ENCODE data around the gene MYADM.

Gene MYADM

DNA sequence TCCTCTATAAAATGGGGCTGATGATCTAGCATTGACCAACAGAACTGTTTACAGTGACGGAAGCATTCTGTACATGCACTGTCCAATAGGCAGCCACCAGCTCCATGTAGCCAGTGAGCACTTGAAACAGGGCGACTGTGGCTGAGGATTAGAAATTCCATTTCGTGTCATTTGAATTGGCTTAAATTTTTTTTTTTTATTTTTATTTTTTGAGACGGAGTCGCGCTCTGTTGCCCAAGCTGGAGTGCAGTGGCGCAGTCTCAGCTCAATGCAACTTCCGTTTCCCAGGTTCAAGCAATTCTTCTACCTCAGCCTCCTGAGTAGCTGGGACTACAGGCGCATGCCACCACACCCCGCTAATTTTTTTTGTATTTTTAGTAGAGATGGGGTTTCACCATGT is 17.4 kb downstream of the MYADM start:
- DNase-seq (ENCODE audit: low read depth) = no peak

DNA sequence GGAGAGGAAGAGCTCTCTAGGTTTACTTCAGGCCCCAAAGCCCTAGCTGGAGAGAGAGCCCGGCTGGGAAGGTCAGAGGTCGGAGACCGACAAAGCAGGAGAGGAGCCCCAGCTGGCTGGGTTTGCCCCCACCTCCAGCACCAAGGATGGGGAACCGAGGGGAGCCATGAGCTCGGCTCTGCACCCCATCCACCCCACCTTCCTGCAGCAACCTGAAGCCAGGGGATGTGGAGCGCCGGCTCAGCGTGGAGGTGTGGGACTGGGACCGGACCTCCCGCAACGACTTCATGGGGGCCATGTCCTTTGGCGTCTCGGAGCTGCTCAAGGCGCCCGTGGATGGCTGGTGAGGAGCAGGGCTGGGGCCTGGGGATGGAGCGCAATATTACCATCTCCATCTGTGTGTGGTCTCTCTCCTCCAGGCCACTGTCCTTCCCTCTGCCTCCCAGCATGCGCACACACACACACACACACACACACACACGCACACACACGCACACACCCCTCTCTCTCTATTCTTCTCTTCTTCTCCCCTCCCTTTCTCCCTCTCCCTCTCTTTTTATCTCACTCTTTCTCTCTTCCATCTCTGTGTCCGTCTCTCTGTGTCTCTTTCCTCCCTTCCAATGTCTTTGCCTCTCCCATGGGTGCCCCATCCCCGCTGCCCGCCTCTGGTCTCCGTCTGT is 24.8 kb downstream of the MYADM start:
- no peak for DNase-seq (ENCODE audit: low read depth)

DNA sequence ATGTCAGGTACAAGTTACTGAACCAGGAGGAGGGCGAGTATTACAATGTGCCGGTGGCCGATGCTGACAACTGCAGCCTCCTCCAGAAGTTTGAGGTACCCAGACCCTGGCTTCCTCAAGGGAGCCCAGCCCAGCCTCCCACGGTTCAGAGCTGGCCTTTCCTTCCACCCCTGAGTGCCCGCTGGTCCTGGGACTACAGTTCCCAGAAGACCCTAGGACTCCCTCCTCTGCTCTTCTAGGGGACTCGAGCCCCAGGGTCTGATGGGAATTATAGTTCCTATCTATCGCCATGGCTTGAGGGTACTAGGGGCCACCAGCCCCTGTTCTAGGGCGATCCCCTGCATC is 25.3 kb downstream of the MYADM start:
- no peak for DNase-seq (ENCODE audit: low read depth)

DNA sequence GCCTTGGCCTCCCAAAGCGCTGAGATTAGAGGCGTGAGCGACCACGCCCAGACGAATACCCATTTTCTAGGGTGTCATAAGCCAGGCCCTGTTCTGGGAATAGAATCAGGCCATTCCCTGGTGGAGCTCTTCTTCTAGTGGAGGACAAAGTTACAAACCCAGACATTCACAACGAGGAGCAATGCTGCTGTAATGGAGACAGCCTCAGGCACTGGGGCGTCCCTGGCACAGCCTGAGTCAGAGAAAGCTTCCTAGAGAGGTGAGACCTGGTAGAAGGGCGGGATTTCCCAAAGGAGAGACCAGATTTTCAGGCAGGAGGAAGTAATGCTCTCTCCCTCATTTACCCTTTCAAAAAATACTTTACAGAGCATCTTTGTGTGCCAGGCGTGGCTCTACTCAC is 27.0 kb downstream of the MYADM start:
- no peak for DNase-seq (ENCODE audit: low read depth)

DNA sequence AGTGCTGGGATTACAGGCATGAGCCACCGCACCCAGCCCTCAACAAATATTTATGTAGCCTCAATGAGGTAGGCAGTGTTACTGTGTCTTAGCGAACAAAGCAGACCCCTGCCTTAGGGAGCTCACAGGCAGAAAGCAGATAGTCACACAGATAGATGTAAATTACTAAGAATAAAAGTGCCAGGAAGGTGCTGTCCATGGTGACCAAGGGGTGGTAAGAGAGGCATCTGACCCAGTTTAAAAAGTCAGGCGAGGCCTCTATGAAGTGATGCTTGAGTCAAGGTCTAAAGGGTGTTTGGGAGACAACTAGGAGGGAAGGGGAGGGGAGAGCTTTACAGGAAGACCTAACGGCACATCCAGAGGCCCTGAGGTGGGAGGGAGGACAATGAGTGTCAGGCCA is 29.0 kb downstream of the MYADM start:
- DNase-seq (ENCODE audit: low read depth) = no peak

DNA sequence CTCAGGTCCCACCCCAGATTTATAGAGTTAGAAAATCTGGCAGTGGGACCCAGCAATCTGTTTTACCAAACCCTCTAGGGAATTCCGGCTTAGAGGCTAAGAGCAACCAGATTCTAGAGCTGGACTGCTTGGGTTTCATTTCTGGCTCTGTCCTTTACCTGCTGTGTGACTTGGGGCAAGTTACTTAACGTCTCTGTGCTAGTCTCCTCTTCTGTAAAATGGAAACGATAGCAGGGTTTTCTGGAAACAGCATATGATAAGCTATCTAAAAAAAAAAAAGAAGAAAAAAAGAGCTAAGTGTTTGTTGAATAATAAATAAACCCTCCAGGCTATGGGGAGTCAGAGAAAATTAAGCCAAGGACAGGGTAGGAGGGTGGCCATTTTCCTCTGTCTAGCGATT is 29.8 kb downstream of the MYADM start:
- DNase-seq (ENCODE audit: low read depth) = no peak

DNA sequence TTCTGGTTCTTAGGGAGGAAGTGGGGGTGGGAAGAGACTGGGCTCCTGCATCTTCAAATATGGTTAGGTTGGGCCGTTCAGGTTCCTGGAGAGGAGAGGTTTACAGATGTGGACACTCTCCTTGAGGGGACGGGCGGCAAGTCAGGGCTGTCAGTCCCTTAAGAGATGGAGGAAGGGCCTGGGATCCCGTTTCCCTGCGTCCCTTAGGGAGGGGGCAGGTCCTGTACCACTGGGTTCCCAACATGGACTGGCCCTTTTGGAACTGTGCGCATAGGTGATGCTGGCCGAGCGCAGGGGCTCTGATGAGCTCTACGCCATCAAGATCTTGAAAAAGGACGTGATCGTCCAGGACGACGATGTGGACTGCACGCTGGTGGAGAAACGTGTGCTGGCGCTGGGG is 30.5 kb downstream of the MYADM start:
- DNase-seq (ENCODE audit: low read depth) = no peak

DNA sequence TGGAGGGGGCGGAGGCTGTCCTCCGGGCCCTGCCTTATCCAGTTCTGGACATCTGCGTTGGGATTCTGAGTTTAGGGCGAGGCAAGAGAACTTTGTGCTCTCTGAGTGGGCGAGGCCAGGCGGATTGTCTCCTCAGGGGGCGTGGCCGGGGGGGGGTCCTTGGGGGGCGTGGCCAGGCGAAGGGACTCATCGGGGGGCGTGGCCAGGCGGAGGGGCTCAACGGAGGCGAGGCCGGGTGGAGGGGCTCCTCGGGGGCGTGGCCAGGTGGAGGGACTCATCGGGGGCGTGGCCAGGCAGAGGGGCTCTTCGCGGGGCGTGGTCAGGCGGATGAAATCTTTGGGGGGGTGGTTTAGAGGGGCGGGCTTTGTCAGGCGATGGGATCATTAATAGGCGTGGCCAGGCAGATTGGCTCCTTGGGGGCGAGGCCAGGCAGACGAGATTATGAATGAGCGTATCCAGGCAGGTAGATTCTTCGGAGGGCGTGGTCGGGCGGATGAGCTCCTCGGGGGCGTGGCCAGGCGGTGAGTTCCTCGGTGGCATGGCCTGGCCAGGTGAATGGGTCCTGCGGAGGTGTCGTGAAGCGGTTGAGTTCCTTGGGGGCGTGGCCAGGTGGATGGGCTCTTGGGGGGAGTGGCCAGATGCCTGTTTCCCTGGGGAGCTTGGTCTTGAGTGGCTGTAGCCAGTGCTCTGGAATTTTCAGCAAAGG is 31.1 kb downstream of the MYADM start:
- no peak for DNase-seq (ENCODE audit: low read depth)

DNA sequence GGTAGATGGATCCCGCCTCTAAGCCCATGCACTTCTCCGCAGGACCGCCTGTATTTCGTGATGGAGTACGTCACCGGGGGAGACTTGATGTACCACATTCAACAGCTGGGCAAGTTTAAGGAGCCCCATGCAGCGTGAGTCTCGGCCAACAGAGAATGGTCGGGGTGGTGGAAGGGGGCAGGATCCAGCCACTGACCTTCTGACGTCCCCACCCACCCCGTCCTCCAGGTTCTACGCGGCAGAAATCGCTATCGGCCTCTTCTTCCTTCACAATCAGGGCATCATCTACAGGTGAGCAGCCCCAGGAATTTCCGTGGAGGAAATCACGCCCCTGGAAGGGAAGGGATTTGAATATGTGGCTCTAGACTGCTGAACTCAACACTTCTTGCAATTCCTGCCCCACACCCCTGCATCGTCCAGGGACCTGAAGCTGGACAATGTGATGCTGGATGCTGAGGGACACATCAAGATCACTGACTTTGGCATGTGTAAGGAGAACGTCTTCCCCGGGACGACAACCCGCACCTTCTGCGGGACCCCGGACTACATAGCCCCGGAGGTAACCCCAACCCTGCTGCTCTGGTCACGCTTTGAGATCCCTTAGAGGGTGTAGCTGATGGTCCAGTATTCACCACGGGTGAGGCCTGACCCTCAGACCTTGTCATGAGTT is 32.6 kb downstream of the MYADM start:
- DNase-seq (ENCODE audit: low read depth) = no peak

DNA sequence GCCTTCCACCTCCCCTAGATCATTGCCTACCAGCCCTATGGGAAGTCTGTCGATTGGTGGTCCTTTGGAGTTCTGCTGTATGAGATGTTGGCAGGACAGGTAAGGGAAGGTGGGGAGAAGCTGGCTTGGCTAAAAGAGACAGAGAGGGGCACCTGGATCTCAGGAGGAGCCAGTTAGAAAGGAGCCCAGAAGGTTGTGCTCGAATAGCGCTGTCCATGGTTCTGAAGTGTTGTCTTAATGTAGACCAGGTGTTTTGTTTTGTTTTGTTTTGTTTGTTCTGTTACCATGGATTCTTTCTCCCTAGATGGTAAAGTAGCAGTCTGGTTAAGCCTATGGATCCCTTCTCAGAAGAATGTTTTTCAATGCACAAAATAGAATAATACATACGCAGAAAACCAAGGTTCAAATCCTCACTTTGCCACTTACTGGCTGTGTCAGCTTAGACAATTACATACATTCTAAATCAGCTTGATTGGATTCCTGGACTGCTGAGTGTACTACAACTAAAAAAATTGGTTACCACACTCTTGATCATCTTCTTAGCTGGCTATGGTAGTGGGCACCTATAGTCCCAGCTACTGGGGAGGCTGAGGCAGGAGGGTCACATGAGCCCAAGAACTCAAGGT is 35.5 kb downstream of the MYADM start:
- peak; percentile 25 for DNase-seq (ENCODE audit: low read depth)

DNA sequence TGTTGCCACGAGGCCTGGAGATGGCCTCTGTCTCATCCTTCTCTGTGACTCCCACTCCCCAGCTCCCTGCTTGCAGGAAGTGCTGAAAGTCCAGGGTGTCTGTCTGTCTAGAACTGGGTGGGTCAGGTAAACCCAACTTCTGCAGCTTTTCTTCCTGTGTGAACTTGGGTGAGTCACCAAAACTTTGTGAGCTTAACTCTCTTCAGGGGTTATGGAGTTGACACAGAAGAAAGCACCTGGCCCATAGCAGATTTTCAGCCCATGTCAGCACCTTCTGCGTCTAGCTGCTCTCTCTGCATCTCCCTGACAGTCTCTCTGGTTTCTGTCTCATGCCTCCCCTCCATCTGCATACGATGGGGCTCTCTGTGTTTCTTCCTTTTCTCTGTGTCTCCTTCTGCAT is 37.2 kb downstream of the MYADM start:
- DNase-seq (ENCODE audit: low read depth) = no peak

DNA sequence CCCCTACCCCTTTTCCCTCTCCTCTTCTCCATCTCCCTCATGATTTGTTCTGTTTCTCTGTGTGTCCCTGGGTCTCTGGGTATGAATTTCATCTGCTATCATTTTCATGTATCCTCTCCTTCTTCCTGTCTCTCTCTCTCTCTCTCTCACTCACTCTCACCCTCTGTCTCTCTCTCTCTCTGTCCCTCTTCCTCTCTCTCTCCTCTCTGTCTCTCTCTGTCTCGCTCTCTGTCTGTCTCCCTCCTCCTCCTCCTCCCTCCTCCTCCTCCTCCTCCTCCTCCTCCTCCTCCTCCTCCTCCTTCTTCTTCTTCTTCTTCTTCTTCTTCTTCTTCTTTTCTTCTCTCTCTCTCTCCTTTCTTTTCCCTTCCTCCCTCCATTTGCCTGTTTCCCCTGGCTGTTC is 38.1 kb downstream of the MYADM start:
- no peak for DNase-seq (ENCODE audit: low read depth)

DNA sequence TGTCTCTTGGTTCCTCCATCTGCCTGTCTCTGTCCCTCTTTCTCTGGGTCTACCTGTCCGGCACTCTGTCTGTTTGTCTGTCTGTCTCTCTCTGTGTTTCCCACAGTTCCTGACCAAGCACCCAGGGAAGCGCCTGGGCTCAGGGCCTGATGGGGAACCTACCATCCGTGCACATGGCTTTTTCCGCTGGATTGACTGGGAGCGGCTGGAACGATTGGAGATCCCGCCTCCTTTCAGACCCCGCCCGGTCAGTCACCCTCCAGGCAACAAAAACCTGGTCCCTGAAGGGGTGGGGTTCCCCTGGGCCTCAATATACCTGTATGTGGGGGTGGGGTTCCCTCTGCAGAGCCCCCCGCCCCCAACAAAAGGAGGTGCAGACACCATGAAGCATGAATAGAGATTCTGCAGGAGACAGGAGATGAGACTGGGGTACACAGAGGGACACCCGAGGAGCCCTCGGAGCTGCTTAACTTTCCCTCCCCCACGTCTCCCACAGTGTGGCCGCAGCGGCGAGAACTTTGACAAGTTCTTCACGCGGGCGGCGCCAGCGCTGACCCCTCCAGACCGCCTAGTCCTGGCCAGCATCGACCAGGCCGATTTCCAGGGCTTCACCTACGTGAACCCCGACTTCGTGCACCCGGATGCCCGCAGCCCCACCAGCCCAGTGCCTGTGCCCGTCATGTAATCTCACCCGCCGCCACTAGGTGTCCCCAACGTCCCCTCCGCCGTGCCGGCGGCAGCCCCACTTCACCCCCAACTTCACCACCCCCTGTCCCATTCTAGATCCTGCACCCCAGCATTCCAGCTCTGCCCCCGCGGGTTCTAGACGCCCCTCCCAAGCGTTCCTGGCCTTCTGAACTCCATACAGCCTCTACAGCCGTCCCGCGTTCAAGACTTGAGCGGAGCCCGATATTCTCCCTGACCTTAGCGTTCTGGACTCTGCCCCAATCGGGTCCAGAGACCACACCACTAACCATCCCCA is 38.8 kb downstream of the MYADM start:
- DNase-seq (ENCODE audit: low read depth) = peak; percentile 49

DNA sequence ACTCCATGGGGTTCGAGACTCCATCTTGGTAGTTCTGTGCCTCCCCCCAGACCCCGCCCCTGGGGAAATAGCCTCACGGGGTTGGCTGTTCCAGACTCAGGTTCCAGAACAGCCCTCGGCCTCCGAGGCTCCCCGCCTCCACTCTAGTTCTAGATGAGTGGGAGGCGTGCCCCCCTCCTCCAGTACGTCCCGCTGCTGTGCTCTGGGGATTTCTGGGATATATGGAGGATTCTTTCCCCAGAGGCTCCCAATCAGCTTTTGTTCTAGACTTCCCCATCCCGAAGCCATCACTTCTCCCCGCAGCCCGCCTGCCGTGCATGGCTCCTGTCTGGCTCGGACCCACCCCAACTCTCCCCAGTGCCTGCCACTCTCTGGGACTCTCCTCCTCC is 39.5 kb downstream of the MYADM start:
- no peak for DNase-seq (ENCODE audit: low read depth)

DNA sequence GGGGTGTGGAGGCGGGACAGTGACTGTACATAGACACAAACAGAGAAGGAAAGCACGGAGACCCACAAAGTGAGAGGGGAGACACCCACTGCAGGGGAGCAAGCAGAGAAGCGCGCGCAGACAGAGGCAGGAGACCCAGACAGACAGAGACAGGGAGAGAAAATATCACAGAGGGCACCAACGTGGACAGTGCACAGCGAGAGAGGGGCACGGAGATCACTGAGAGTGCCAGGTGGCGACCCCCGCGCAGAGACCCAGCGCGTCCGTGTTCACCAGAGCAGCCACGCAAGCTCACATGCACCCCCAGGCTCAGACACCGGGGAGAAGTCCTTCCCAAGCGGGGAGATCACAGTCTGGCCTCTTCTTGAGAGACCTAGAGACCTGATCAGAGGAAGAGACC is 40.0 kb downstream of the MYADM start:
- no peak for DNase-seq (ENCODE audit: low read depth)

DNA sequence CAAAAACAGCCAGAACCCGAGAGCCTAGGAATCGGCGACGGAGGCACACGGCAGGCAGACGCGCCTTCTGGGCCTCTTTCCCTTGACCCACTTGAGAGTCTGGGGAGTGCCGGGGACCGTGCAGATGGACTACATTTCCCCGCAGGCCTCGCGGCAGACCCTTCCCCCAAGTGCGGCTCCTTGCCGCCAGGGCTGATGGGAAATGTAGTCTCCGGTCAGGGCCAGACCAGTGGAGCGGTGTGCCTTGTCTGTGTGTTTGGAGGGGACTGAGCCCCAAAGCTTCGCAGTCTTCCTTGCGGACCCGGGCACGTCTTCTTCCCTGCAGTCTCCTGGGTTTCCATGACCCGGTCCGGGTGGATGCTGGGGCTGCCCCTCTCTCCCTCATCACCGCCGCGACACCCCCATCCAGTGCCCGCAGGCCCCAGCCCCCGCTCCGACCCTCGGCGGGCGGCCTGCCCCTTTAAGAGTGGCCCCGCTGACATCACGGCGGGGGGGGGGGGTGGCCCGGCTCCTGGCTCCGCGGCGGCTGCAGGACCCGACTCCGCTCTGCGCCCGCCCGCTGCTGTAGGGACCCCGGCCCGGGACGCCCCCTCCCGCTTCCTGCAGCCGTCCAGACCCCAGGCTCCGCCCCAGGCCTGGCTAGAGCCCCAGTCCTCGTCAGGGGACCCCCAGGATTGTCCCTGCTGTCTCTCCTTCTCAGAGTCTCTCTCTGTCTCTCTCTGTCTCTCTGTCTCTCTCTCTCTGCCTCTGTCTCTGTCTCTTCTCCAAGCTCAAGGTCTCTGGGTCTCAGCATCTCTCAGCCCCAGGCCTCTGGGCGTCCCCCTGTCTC is 40.6 kb downstream of the MYADM start:
- no peak for DNase-seq (ENCODE audit: low read depth)

DNA sequence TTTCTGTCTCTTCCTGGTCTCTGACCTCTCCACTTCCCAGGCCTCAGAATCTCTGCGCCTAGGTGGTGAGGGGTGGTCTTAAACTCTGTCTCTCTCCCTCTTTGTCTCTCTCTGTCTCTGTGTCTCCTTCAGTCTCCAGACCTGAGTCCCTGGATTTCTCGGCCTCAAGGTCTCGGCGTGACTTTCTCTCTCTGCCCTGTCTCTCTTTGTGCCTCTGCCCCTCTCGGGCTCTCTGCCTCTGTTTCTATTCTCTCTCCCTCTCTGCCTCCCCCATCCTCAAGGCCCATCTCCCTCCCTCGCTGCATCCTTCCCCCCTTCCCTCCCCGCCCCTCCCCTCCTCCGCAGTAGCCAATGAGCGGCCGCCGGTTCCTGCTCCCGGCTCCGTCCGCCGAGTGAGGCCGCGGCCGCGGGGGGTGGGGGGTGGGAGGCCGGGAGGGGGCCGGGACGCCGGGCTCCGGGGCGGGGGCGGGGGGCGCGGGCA is 41.3 kb downstream of the MYADM start, which contains the start of gene CACNG7:
Gene CACNG7 (plus strand): TSS at position 344 of the 481 bp plus-strand sequence. CDS start 3,554 bp downstream, outside the sequence.
- no peak for DNase-seq (ENCODE audit: low read depth)

DNA sequence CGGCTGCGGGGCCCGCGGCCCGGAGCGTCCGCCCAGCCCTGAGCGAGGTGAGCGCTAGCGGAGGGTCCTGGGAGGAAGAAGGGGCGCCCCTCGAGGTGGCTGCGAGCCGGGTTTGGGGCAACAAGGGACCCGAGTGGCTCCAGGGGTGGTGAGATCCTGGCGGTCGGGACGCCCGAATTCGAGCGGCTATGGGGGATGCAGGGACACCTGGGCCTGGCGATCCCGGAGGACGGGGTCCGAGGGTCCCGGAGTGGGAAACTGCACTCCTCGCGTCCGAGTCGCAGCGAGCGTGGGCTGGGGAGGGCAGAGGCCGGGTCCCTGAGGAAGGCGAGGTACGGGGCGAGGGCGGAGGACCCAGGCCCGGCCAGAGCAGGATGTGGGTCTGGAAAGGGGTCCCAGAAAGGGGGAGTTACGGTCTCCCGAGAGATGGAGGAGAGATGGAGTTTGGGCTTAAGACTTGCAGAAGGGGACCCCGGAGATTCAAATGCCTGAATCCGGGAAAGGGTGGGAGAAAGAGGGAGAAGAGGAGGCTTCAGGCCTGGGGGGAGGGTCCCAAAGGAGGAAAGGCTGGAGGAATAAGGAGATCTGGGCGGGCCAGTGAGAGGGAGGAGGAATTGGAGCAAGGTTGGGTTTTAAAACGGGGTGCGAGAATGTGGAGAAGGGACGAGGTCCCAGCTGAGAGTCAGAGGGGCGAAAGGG is 41.9 kb downstream of the MYADM start:
- no peak for DNase-seq (ENCODE audit: low read depth)

DNA sequence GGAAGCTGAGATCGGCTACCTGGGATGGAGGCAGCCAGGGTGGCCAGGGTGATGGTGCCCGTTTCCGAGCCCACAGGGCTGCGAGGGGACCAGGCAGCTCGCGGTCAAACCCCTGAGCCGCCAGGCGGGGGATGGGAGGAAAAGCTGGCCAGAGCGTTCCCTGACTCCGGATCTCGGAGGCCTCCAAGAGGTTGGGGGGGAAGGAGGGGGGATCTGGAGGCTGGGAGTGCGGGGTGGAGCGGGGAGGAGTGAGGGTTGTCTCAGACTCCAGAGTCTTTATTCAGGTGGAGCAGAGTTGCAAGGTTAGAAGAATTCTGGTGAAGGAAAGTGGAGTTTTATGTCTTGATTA is 42.5 kb downstream of the MYADM start:
- DNase-seq (ENCODE audit: low read depth) = no peak

DNA sequence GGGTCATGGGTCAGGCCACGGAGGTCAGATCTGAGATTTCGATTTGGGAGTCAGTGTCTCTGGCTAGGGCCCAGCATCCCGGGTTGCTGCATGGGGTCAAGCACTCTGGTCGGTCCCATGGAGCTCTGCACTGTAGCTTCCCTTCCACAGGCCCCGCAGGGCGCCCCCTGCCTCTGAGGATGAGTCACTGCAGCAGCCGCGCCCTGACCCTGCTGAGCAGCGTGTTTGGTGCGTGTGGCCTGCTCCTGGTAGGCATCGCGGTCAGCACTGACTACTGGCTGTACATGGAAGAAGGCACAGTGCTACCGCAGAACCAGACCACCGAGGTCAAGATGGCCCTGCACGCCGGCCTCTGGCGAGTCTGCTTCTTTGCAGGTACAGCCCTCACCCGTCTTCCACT is 45.0 kb downstream of the MYADM start:
- no peak for DNase-seq (ENCODE audit: low read depth)
